HCT116 (cell line): ENCODE results near the gene FNBP1. TPM values are rescaled to one million over a fixed set of nuclear protein-coding genes. Genes with fewer than 3 reads are reported as not detected.

Source experiments
- ATAC-seq: fragments of 200-7000 bp; cut with Tn5 transposase; 2 replicates; pipeline ENCODE4 v1.9.1; 2020; ENCODE audit warnings: mild to moderate bottlenecking, moderate library complexity
- BruUV-seq: library from RNA; stranded (reverse); fragments of 400-500 nt; replicated peaks from 2 replicates; lab custom pipeline; 2021; lab: Mats Ljungman, UMichigan
- CTCF ChIA-PET: fragments of 300-600 bp; sonication (Branson Sonifier 250); formaldehyde crosslinking; loops from one replicate; lab custom pipeline; 2021; ENCODE audit warnings: antibody characterized with exemption; lab: Charles Lee
- POLR2A ChIA-PET: fragments of 300-600, 350-600 bp; sonication (Branson Sonifier 250); formaldehyde crosslinking; loops from one replicate; lab custom pipeline; 2021; ENCODE audit warnings: antibody characterized with exemption; lab: Charles Lee
- RAD21 ChIA-PET, 2 experiments: fragments of 300-600 bp; sonication (Branson Sonifier 250); formaldehyde crosslinking; loops; one replicate each; lab custom pipeline; 2023; ENCODE audit warnings: low total read pairs in 2 of 2; ENCODE audit not compliant: uncharacterized antibody in 2 of 2, unreplicated experiment in 2 of 2, low non-redundant PET in 1 of 2; lab: Charles Lee
- DNase-seq: peaks from one replicate; pipeline ENCODE4 v3.0.0-alpha.2; 2010; ENCODE audit warnings: low read depth, low spot score
- H2AFZ ChIP-seq: fragments of 200-600 bp; shearing (Covaris generic), sonication (generic); 2 replicates; pipeline ENCODE4 v1.6.1; 2017; ENCODE audit warnings: low read depth, mixed run types, mixed read lengths, antibody characterized with exemption, low read length; ENCODE audit not compliant: poor library complexity, severe bottlenecking
- H3K27ac ChIP-seq: 2 replicates; pipeline ENCODE4 v1.5.1; 2012; ENCODE audit warnings: low read depth, low read length
- H3K27me3 ChIP-seq: fragments of 200-600 bp; sonication (generic); 2 replicates; pipeline ENCODE4 v1.6.1; 2016; ENCODE audit warnings: mixed run types, low read length, mixed read lengths; ENCODE audit not compliant: insufficient read depth
- H3K36me3 ChIP-seq, 2 experiments: fragments of 200-500 bp in 1 of 2; fragments of 200-600 bp in 1 of 2; sonication (Bioruptor generic) in 1 of 2; sonication (generic) in 1 of 2; 2 replicates each; pipeline versions ENCODE4 v1.5.1 to v1.6.1; 2014 to 2016; ENCODE audit warnings: low read length in 2 of 2, inconsistent platforms in 1 of 2, mixed read lengths in 1 of 2, mixed run types in 1 of 2; ENCODE audit not compliant: insufficient read depth in 2 of 2, control insufficient read depth in 1 of 2
- H3K4me1 ChIP-seq, 2 experiments: fragments of 200-600 bp in 1 of 2; sonication (generic) in 1 of 2; 2 replicates each; pipeline versions ENCODE4 v1.5.1 to v1.6.1; 2012 to 2017; ENCODE audit warnings: low read length in 2 of 2, inconsistent platforms in 1 of 2, mild to moderate bottlenecking in 1 of 2, mixed read lengths in 1 of 2, mixed run types in 1 of 2, moderate library complexity in 1 of 2; ENCODE audit not compliant: insufficient read depth in 2 of 2, control insufficient read depth in 1 of 2
- H3K4me2 ChIP-seq: fragments of 200-600 bp; sonication (generic); 2 replicates; pipeline ENCODE4 v1.6.1; 2017; ENCODE audit warnings: mixed run types, low read length, mixed read lengths
- H3K4me3 ChIP-seq, 2 experiments: fragments of 200-600 bp in 1 of 2; sonication (generic) in 1 of 2; replicated peaks in 1 of 2; 2 replicates each; pipeline ENCODE4 v1.5.1; 2011 to 2016; ENCODE audit warnings: low read length in 2 of 2, control low read depth in 1 of 2, low read depth in 1 of 2, mild to moderate bottlenecking in 1 of 2, mixed read lengths in 1 of 2, mixed run types in 1 of 2
- H3K79me2 ChIP-seq: fragments of 200-600 bp; sonication (generic); 2 replicates; pipeline ENCODE4 v1.6.1; 2017; ENCODE audit warnings: mild to moderate bottlenecking, mixed run types, low read length, moderate library complexity, mixed read lengths; ENCODE audit not compliant: insufficient read depth
- H3K9ac ChIP-seq: fragments of 200-600 bp; sonication (generic); 2 replicates; pipeline ENCODE4 v1.6.1; 2016; ENCODE audit warnings: low read length, mixed read lengths
- H3K9me2 ChIP-seq: fragments of 200-600 bp; sonication (generic), shearing (Covaris generic); 2 replicates; pipeline ENCODE4 v1.6.1; 2017; ENCODE audit warnings: mixed run types, mild to moderate bottlenecking, moderate library complexity; ENCODE audit not compliant: insufficient read depth
- H3K9me3 ChIP-seq, 2 experiments: fragments of 200-500 bp in 1 of 2; fragments of 200-600 bp in 1 of 2; sonication (Bioruptor generic) in 1 of 2; sonication (generic) in 1 of 2; 2 replicates each; pipeline ENCODE4 v1.6.1; 2014 to 2017; ENCODE audit warnings: low read length in 2 of 2, mixed read lengths in 2 of 2, inconsistent platforms in 1 of 2, low read depth in 1 of 2, mild to moderate bottlenecking in 1 of 2, mixed run types in 1 of 2, moderate library complexity in 1 of 2; ENCODE audit not compliant: control insufficient read depth in 1 of 2, insufficient read depth in 1 of 2
- H4K20me1 ChIP-seq: fragments of 200-600 bp; sonication (generic), shearing (Covaris generic); 2 replicates; pipeline ENCODE4 v1.6.1; 2017; ENCODE audit warnings: mixed run types, mild to moderate bottlenecking, moderate library complexity; ENCODE audit not compliant: insufficient read depth
- CEBPB ChIP-seq: IDR thresholded peaks from 2 replicates; pipeline ENCODE4 v1.6.1; 2012; ENCODE audit warnings: low read depth
- EZH2 ChIP-seq: fragments of 200-600 bp; sonication (generic); IDR thresholded peaks from 2 replicates; pipeline ENCODE4 v1.6.1; 2017; ENCODE audit warnings: antibody characterized with exemption, mixed run types
- EZH2phosphoT487 ChIP-seq: fragments of 200-600 bp; IDR thresholded peaks from 2 replicates; pipeline ENCODE4 v1.6.1; 2018; ENCODE audit warnings: antibody characterized with exemption, borderline replicate concordance
- FOSL1 ChIP-seq: IDR thresholded peaks from 2 replicates; pipeline ENCODE4 v1.6.1; 2012; ENCODE audit warnings: low read depth
- POLR2A ChIP-seq: IDR thresholded peaks from 2 replicates; pipeline ENCODE4 v1.7.0; 2011; ENCODE audit warnings: borderline replicate concordance; ENCODE audit not compliant: insufficient read depth, insufficient read length; ENCODE audit errors: extremely low read depth
- POLR2AphosphoS5 ChIP-seq: IDR thresholded peaks from 2 replicates; pipeline ENCODE4 v1.6.1; 2011; ENCODE audit warnings: mild to moderate bottlenecking, low read depth, low read length, moderate library complexity
- SP1 ChIP-seq: IDR thresholded peaks from 2 replicates; pipeline ENCODE4 v1.6.1; 2012; ENCODE audit warnings: low read depth
- TCF7L2 ChIP-seq: IDR thresholded peaks from 2 replicates; pipeline ENCODE4 v1.7.0; 2011; ENCODE audit warnings: borderline replicate concordance, inconsistent platforms; ENCODE audit not compliant: insufficient read depth, insufficient read length; ENCODE audit errors: extremely low read depth
- YY1 ChIP-seq: IDR thresholded peaks from 2 replicates; pipeline ENCODE4 v1.6.1; 2011; ENCODE audit warnings: low read length, low read depth, moderate library complexity, mild to moderate bottlenecking; ENCODE audit not compliant: insufficient replicate concordance; ENCODE audit errors: extremely low read depth
- ZFX ChIP-seq: fragments of 450-650 bp; IDR thresholded peaks from 2 replicates; pipeline ENCODE4 v1.6.1; 2017
- ZNF274 ChIP-seq: fragments of 200-500 bp; sonication (Bioruptor generic); IDR thresholded peaks from 2 replicates; pipeline ENCODE4 v1.6.1; 2014; ENCODE audit warnings: mild to moderate bottlenecking, low read depth, low read length, inconsistent platforms
- intact Hi-C: fragments of 100-400 bp; cut with micrococcal nuclease; formaldehyde crosslinking; loops from 2 replicates; pipeline ENCODE4 v1.10.0; 2022
- total RNA-seq: library from RNA; stranded (reverse); gene quantifications from one replicate; pipeline ENCODE4 v1.2.1, GENCODE V29; 2021; ENCODE audit not compliant: unreplicated experiment
- TF ChIP-seq, protein P1 (sequence below): IDR thresholded peaks from 2 replicates; pipeline ENCODE4 v1.6.1; 2011; ENCODE audit warnings: mild to moderate bottlenecking, low read length, moderate library complexity; ENCODE audit not compliant: insufficient replicate concordance; ENCODE audit errors: extremely low read depth
- TF ChIP-seq, protein P2 (sequence below): IDR thresholded peaks from 2 replicates; pipeline ENCODE4 v1.6.1; 2012
- TF ChIP-seq, protein P3 (sequence below): IDR thresholded peaks from 2 replicates; pipeline ENCODE4 v1.6.1; 2012; ENCODE audit warnings: low read depth

Gene FNBP1
- total RNA-seq, 1 experiment from 2014 or later = 25.0 TPM

DNA sequence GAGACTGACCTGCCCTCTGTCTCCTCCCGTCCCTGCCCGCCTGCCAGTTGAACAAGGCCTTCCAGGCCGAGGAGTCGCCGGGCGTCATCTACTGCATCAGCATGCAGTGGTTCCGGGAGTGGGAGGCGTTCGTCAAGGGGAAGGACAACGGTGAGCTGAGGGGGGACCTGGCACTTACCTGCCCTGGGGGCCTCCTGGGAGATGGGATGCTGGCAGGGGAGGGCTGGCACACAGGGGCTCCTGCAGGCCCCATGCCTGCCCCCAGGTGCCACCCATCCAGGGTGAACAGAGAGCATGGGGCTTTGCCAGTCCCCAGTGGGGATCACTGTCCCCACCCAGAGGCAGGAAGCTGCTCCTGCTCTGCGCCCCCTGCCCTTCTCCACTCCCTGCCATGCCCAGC lies 164.7 kb downstream of the FNBP1 start:
- Histone ChIP-seq H3K4me1 (no peaks in the 10 kb centered on the region), H3K27ac (no peak overlapping the region), H4K20me1 (no peaks in the 10 kb centered on the region), H3K9me2 (no peaks in the 10 kb centered on the region), H3K4me2 (no peak overlapping the region), H2AFZ (no peak overlapping the region), H3K36me3 (no peaks in the 10 kb centered on the region), H3K27me3 (no peaks in the 10 kb centered on the region), H3K79me2 (no peaks in the 10 kb centered on the region), H3K4me3 (no peak overlapping the region), H3K9me3 (no peaks in the 10 kb centered on the region), H3K9ac (no peak overlapping the region)
- CTCF ChIA-PET = no interaction called here
- TF ChIP-seq POLR2AphosphoS5 = no peak
- no peak for TF ChIP-seq EZH2
- no peak for TF ChIP-seq POLR2A
- no TSS peak for BruUV-seq
- POLR2A ChIA-PET = no interaction called here
- DNase-seq = no peak
- RAD21 ChIA-PET = no interaction called here
- ATAC-seq = no peak
- intact Hi-C loops = no loop called here

DNA sequence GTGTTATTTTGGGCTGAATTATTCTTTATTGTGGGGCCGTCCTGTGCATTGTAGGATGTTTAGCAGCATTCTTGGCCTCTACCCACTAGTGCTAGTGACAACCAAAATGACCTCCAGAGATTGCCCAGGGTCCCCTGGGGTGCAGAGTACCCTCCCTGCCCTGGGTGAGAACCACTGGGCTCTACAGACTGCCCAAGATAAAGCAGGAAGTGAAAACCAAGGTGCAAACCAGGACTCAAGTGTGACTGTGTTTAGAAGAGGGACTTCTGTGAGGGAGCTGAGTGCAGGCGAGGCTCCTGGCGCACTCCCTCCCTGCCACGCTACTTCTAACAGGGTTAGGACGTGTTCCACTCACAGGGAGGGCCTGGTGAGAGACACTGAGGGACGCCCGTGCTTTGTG lies 166.2 kb downstream of the FNBP1 start:
- Histone ChIP-seq H3K4me1 (no peaks in the 10 kb centered on the region), H3K36me3 (no peaks in the 10 kb centered on the region), H3K9me2 (no peaks in the 10 kb centered on the region), H3K9me3 (no peaks in the 10 kb centered on the region), H3K27me3 (no peaks in the 10 kb centered on the region), H3K4me2 (no peak overlapping the region), H3K4me3 (no peak overlapping the region), H2AFZ (no peak overlapping the region), H4K20me1 (no peaks in the 10 kb centered on the region), H3K27ac (no peak overlapping the region), H3K9ac (no peak overlapping the region), H3K79me2 (no peaks in the 10 kb centered on the region)
- ChIA-PET POLR2A (no interaction called here), RAD21 (no interaction called here), CTCF (no interaction called here)
- BruUV-seq = no TSS peak
- no peak for DNase-seq
- intact Hi-C loops = no loop called here
- TF ChIP-seq, protein P1, sequence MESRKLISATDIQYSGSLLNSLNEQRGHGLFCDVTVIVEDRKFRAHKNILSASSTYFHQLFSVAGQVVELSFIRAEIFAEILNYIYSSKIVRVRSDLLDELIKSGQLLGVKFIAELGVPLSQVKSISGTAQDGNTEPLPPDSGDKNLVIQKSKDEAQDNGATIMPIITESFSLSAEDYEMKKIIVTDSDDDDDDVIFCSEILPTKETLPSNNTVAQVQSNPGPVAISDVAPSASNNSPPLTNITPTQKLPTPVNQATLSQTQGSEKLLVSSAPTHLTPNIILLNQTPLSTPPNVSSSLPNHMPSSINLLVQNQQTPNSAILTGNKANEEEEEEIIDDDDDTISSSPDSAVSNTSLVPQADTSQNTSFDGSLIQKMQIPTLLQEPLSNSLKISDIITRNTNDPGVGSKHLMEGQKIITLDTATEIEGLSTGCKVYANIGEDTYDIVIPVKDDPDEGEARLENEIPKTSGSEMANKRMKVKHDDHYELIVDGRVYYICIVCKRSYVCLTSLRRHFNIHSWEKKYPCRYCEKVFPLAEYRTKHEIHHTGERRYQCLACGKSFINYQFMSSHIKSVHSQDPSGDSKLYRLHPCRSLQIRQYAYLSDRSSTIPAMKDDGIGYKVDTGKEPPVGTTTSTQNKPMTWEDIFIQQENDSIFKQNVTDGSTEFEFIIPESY = no peak
- TF ChIP-seq FOSL1 (no peak), SP1 (no peak), EZH2phosphoT487 (no peak), POLR2AphosphoS5 (no peak), ZFX (no peak), YY1 (no peak), CEBPB (no peak), TCF7L2 (no peak), ZNF274 (no peak), EZH2 (no peak)
- TF ChIP-seq, protein P2, sequence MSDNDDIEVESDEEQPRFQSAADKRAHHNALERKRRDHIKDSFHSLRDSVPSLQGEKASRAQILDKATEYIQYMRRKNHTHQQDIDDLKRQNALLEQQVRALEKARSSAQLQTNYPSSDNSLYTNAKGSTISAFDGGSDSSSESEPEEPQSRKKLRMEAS = no peak
- TF ChIP-seq, protein P3, sequence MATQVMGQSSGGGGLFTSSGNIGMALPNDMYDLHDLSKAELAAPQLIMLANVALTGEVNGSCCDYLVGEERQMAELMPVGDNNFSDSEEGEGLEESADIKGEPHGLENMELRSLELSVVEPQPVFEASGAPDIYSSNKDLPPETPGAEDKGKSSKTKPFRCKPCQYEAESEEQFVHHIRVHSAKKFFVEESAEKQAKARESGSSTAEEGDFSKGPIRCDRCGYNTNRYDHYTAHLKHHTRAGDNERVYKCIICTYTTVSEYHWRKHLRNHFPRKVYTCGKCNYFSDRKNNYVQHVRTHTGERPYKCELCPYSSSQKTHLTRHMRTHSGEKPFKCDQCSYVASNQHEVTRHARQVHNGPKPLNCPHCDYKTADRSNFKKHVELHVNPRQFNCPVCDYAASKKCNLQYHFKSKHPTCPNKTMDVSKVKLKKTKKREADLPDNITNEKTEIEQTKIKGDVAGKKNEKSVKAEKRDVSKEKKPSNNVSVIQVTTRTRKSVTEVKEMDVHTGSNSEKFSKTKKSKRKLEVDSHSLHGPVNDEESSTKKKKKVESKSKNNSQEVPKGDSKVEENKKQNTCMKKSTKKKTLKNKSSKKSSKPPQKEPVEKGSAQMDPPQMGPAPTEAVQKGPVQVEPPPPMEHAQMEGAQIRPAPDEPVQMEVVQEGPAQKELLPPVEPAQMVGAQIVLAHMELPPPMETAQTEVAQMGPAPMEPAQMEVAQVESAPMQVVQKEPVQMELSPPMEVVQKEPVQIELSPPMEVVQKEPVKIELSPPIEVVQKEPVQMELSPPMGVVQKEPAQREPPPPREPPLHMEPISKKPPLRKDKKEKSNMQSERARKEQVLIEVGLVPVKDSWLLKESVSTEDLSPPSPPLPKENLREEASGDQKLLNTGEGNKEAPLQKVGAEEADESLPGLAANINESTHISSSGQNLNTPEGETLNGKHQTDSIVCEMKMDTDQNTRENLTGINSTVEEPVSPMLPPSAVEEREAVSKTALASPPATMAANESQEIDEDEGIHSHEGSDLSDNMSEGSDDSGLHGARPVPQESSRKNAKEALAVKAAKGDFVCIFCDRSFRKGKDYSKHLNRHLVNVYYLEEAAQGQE = no peak
- ATAC-seq = no peak
